ENCODE results near the gene SERTAD1.

Gene SERTAD1

DNA sequence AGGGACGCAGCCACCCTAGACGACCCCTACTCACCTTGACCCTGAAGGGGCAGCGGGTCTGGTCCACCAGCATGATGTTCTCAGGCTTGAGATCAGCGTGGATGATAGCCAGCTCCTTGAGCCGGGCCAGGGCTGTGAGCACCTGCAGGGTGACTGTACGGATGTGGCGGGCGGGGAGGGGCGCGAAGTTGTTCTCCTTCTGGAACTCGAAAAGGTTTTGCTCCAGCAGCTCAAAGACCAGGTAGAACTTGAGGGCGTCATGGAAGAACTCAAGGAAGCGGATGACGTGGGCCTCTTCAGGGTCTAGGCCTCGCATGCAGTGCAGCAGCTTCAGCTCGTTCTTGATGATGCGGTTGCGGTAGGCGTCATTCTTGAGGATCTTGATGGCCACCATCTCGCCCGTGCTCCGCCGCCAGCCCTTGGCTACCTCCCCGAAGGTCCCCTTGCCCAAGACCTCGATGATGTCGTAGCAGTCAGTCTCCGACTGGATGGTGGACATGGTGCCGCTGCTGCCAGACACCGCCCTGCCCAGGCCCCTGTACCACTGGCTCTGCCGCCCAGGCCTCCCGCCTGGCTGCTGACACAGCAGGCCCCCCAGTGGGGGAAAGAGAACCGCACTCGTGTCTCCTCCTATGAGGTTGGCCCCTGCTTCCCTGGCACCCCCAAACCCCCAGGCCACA lies 36.2 kb downstream of the SERTAD1 start:
- Histone ChIP-seq H3K9ac (ENCODE audit: low read length) (no peak overlapping the region), H3K9me2 (replicated peaks; ENCODE audit: insufficient read depth, low read length) (no peaks in the 10 kb centered on the region), H3F3A (ENCODE audit: insufficient read depth) (no peaks in the 10 kb centered on the region), H3K27ac (ENCODE audit: low read depth, low read length) (no peak overlapping the region), H3K27me3 (ENCODE audit: low read length) (no peaks in the 10 kb centered on the region), H3K4me2 (ENCODE audit: low read depth, low read length, poor library complexity, severe bottlenecking) (no peak overlapping the region), H2AFZ (ENCODE audit: low read depth, low read length, severe bottlenecking) (no peak overlapping the region), H3K79me2 (ENCODE audit: insufficient read depth, low read length) (no peaks in the 10 kb centered on the region), H3K9me3 (ENCODE audit: insufficient read depth, low read length) (no peaks in the 10 kb centered on the region), H4K20me1 (ENCODE audit: low read depth, low read length) (no peaks in the 10 kb centered on the region), H3K36me3 (ENCODE audit: low read length) (no peaks in the 10 kb centered on the region), H3K4me3 (ENCODE audit: insufficient read depth, low read length, poor library complexity, severe bottlenecking) (no peak overlapping the region)
- no peak for TF ChIP-seq EZH2phosphoT487 (conservative IDR thresholded peaks at IDR 0.05; ENCODE audit: low read length)
- TF ChIP-seq, protein P1, sequence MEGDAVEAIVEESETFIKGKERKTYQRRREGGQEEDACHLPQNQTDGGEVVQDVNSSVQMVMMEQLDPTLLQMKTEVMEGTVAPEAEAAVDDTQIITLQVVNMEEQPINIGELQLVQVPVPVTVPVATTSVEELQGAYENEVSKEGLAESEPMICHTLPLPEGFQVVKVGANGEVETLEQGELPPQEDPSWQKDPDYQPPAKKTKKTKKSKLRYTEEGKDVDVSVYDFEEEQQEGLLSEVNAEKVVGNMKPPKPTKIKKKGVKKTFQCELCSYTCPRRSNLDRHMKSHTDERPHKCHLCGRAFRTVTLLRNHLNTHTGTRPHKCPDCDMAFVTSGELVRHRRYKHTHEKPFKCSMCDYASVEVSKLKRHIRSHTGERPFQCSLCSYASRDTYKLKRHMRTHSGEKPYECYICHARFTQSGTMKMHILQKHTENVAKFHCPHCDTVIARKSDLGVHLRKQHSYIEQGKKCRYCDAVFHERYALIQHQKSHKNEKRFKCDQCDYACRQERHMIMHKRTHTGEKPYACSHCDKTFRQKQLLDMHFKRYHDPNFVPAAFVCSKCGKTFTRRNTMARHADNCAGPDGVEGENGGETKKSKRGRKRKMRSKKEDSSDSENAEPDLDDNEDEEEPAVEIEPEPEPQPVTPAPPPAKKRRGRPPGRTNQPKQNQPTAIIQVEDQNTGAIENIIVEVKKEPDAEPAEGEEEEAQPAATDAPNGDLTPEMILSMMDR (IDR thresholded peaks at IDR 0.05; ENCODE audit: insufficient read depth, low read length, poor library complexity, severe bottlenecking) = no peak

DNA sequence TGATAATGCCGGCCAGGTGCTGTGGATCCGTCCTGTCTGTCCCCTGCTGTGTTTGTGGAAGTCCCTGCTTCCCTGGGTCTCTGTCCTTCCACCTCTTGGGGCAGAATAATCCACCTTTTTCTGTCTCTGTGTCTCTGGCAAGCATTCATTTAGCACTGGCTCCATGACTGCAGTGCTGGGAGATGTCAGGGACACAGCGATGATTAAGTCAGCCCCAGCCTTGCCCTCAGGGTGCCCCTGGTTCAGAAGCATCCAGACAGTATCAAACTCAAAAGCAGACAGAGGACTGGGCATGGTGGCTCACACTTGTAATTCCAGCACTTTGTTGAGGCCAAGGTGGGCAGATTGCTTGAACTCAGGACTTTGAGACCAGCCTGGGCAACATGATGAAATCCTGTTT lies 37.3 kb downstream of the SERTAD1 start:
- Histone ChIP-seq H3K9ac (ENCODE audit: low read length) (no peak overlapping the region), H3K27ac (ENCODE audit: low read depth, low read length) (no peak overlapping the region), H3K36me3 (ENCODE audit: low read length) (no peaks in the 10 kb centered on the region), H3F3A (ENCODE audit: insufficient read depth) (no peaks in the 10 kb centered on the region), H3K27me3 (ENCODE audit: low read length) (no peaks in the 10 kb centered on the region), H3K9me2 (replicated peaks; ENCODE audit: insufficient read depth, low read length) (no peaks in the 10 kb centered on the region), H3K79me2 (ENCODE audit: insufficient read depth, low read length) (no peaks in the 10 kb centered on the region), H3K4me2 (ENCODE audit: low read depth, low read length, poor library complexity, severe bottlenecking) (no peak overlapping the region), H3K9me3 (ENCODE audit: insufficient read depth, low read length) (no peaks in the 10 kb centered on the region), H3K4me3 (ENCODE audit: insufficient read depth, low read length, poor library complexity, severe bottlenecking) (no peak overlapping the region), H2AFZ (ENCODE audit: low read depth, low read length, severe bottlenecking) (no peak overlapping the region), H4K20me1 (ENCODE audit: low read depth, low read length) (no peaks in the 10 kb centered on the region)
- TF ChIP-seq, protein P1 (IDR thresholded peaks at IDR 0.05; ENCODE audit: insufficient read depth, low read length, poor library complexity, severe bottlenecking) = no peak
- no peak for TF ChIP-seq EZH2phosphoT487 (conservative IDR thresholded peaks at IDR 0.05; ENCODE audit: low read length)

DNA sequence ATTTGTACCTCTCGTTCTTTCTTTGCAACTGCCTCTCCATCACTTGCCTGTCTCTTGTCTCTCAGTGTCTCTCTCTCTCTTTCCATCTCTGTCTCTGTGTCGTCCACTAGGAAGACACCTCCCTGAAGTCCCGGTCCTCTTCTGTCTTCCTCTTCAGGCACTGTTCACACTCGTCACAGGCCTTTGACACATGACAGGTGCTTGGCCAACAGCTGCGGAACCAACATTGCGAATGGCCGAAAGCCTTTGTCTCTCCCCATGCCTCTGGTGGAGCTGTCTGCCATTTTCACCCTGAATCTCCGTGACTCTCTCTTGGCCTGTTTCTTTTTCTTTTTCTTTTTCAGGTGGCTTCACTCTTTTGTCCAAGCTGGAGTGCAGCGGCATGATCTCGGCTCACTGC lies 38.6 kb downstream of the SERTAD1 start:
- H3K27me3 ChIP-seq (ENCODE audit: low read length) = no peaks in the 10 kb centered on the region
- no peaks in the 10 kb centered on the region for H3F3A ChIP-seq (ENCODE audit: insufficient read depth)
- H3K27ac ChIP-seq (ENCODE audit: low read depth, low read length) = no peak overlapping the region
- H3K9me3 ChIP-seq (ENCODE audit: insufficient read depth, low read length) = no peaks in the 10 kb centered on the region
- no peaks in the 10 kb centered on the region for H3K9me2 ChIP-seq (replicated peaks; ENCODE audit: insufficient read depth, low read length)
- H4K20me1 ChIP-seq (ENCODE audit: low read depth, low read length) = no peaks in the 10 kb centered on the region
- no peak overlapping the region for H3K9ac ChIP-seq (ENCODE audit: low read length)
- H3K36me3 ChIP-seq (ENCODE audit: low read length) = no peaks in the 10 kb centered on the region
- no peaks in the 10 kb centered on the region for H3K79me2 ChIP-seq (ENCODE audit: insufficient read depth, low read length)
- no peak overlapping the region for H3K4me3 ChIP-seq (ENCODE audit: insufficient read depth, low read length, poor library complexity, severe bottlenecking)
- H3K4me2 ChIP-seq (ENCODE audit: low read depth, low read length, poor library complexity, severe bottlenecking) = no peak overlapping the region
- no peak overlapping the region for H2AFZ ChIP-seq (ENCODE audit: low read depth, low read length, severe bottlenecking)
- no peak for TF ChIP-seq EZH2phosphoT487 (conservative IDR thresholded peaks at IDR 0.05; ENCODE audit: low read length)
- TF ChIP-seq, protein P1 (IDR thresholded peaks at IDR 0.05; ENCODE audit: insufficient read depth, low read length, poor library complexity, severe bottlenecking) = no peak

All from SU-DHL-6 (cell line).